ENCODE measurements around the gene ADCY2.

The ADCY2 gene

GRCh38 chr5:7395947-7396712 is at the start of gene ADCY2:
ADCY2 (plus strand) TSS chr5:7396138; CDS start chr5:7396297, 159 bp downstream.
- no peak for TF ChIP-seq CTCF (IDR thresholded peaks at IDR 0.05; ENCODE audit: low read depth, low read length, missing control alignments)
- no peak for DNase-seq (ENCODE audit: low read depth)
- H3K4me3 ChIP-seq (ENCODE audit: low read depth, low read length): no peak within 1 kb of the TSS

- DNase-seq (ENCODE audit: low read depth): no peak
- TF ChIP-seq CTCF (IDR thresholded peaks at IDR 0.05; ENCODE audit: low read depth, low read length, missing control alignments): no peak
- no peak overlapping the region for H3K4me3 ChIP-seq (ENCODE audit: low read depth, low read length)
These were observed 48.6 kb upstream of the ADCY2 start for GRCh38 chr5:7347377-7347776.

- TF ChIP-seq CTCF (IDR thresholded peaks at IDR 0.05; ENCODE audit: low read depth, low read length, missing control alignments): no peak
- DNase-seq (ENCODE audit: low read depth): no peak
- H3K4me3 ChIP-seq (ENCODE audit: low read depth, low read length): no peak overlapping the region
These were observed 47.6 kb upstream of the ADCY2 start for GRCh38 chr5:7348168-7348854.

GRCh38 chr5:7361593-7361992 is 34.3 kb upstream of the ADCY2 start:
- no peak overlapping the region for H3K4me3 ChIP-seq (ENCODE audit: low read depth, low read length)
- DNase-seq (ENCODE audit: low read depth): no peak
- TF ChIP-seq CTCF (IDR thresholded peaks at IDR 0.05; ENCODE audit: low read depth, low read length, missing control alignments): no peak

- no peak for DNase-seq (ENCODE audit: low read depth)
- no peak overlapping the region for H3K4me3 ChIP-seq (ENCODE audit: low read depth, low read length)
- TF ChIP-seq CTCF (IDR thresholded peaks at IDR 0.05; ENCODE audit: low read depth, low read length, missing control alignments): no peak
These were observed 32.8 kb upstream of the ADCY2 start for GRCh38 chr5:7363067-7363677.

- TF ChIP-seq CTCF (IDR thresholded peaks at IDR 0.05; ENCODE audit: low read depth, low read length, missing control alignments): no peak
- H3K4me3 ChIP-seq (ENCODE audit: low read depth, low read length): no peak overlapping the region
- DNase-seq (ENCODE audit: low read depth): no peak
These were observed 31.6 kb upstream of the ADCY2 start for GRCh38 chr5:7364226-7364875.

All from GM12864 (cell line).